ENCODE data around the gene ENAM.

- TF ChIP-seq CTCF (IDR thresholded peaks at IDR 0.05), result no peak
- no peak for TF ChIP-seq POLR2A (IDR thresholded peaks at IDR 0.05)
Observed at GRCh38 chr4:70670332-70671014, 41.9 kb downstream of the ENAM start.

Measured in thyroid gland (tissue), 4 donors.